ENCODE measurements around the gene SLC25A30.

DNA sequence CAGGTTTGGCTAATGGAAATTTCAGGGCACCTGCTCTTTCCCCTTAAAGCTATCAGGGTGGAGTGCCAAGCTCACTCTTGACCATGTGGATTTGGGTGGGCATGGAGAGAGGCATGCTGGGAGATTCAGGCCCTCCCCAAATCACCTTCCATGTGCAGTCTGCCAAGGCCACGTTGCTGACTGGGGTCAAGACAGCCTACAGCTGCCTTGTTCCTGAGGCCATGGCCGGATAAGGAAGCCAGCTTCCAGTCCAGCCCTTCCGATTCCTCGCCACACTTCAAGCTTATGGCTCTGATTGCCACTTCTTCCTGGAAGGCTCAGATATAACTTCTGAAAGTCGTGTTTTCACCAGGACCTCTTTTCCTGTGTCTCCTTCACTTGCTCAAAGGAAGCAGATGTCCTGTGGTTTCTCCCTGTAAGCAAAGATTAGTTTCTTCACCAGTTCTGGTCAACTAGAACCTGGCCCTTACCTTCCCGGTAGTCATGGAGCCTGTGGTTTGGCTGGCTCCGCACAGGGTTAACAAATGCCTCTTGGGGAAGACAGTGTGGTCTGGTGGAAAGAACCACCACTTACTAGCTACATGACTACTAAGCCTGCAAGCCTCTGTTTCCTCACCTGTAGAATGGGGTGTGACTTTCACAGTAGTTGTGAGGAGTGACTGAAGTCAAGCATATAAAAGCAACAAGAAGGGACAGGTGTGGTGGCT, 61.1 kb downstream of the SLC25A30 start:
- TF ChIP-seq, protein P1, sequence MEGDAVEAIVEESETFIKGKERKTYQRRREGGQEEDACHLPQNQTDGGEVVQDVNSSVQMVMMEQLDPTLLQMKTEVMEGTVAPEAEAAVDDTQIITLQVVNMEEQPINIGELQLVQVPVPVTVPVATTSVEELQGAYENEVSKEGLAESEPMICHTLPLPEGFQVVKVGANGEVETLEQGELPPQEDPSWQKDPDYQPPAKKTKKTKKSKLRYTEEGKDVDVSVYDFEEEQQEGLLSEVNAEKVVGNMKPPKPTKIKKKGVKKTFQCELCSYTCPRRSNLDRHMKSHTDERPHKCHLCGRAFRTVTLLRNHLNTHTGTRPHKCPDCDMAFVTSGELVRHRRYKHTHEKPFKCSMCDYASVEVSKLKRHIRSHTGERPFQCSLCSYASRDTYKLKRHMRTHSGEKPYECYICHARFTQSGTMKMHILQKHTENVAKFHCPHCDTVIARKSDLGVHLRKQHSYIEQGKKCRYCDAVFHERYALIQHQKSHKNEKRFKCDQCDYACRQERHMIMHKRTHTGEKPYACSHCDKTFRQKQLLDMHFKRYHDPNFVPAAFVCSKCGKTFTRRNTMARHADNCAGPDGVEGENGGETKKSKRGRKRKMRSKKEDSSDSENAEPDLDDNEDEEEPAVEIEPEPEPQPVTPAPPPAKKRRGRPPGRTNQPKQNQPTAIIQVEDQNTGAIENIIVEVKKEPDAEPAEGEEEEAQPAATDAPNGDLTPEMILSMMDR (IDR thresholded peaks at IDR 0.05 in 2 of 3, conservative IDR thresholded peaks at IDR 0.05 in 1 of 3; ENCODE audit: insufficient read depth in 2 of 3, low read depth in 1 of 3, low read length in 3 of 3), result no peak
- no peak for TF ChIP-seq TAF1 (IDR thresholded peaks at IDR 0.05; ENCODE audit: control insufficient read depth, extremely low read depth, insufficient read depth, low read length, severe bottlenecking)

Measured in K562 (cell line).